Measurements from ENCODE around the gene ZNF888.
A peak's percentile ranks its signal among the peaks of the same experiment; 100 is the strongest.
"Not testable (repeated sequence)": the region's sequence is repeated elsewhere in the genome, so short reads cannot be mapped to it uniquely, and the experiment has no call there.

The ZNF888 gene

GRCh38 chr19:52922841-52923777 lies at the start of gene ZNF888:
TSS of gene ZNF888 (minus strand) at chr19:52923428. CDS start at chr19:52917873, 5,555 bp downstream.
- peak; percentile 84 to 85 for DNase-seq

DNA sequence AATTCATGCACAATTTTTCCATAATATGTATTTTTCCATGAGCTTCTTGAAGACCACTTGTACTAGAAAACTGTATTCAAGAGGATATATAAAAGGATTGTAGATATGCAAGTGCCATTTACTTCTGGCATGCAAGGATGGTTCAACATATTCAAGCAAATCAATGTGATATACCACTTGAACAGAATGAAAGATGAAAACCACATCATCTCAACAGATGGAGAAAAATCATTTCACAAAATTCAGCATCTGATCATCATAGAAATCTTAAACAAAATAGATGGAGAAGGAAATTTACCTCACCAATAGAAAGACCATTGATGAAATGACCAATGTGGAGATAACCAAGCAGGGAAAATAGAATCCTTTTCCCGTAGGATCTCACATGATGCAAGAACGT lies 44.5 kb upstream of the ZNF888 start:
- no peak for DNase-seq

- no peak for DNase-seq
Observed at GRCh38 chr19:52963247-52963618, 40.0 kb upstream of the ZNF888 start.

DNA sequence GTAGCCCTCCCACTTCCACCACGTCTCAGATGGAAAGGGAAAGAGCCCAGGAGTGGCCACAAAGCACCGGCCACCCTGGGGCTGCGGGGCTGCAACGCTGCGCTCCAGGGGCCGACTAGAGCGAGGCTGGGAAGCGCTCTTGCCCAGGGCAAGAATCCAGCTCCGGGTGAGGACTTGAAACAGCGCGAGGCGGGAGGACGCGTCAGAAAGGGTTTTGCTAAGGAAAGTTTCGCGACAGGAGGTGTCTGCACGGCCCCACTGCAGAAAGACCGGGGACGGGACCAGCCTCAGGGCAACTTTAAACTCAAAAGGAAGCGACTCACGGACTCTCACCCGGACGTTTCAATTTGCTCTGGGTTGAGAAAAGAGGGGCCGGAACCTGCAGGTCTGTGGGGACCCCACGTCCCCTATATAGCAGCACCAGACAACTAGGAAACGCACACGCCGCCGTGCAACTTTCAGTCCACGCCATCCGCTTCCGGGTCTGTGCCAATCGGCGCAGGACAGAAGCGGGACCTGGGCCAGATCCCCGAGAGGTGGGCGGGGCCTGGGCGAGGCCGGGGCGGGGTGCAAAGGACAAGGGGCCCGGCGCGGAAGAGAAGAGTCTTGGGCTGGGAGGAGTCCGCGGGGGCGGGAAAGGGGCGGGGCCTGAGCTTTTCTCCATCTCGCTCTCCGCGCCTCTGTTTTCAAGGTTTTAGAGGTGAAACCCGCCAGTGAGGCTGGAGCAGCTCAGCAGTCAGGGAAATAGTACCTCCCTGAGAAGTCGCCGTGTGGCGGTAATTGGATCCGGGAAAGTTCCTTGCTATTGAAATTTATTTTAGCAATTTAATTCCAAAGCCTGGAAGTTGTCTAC lies 39.4 kb upstream of the ZNF888 start, which contains the start of gene ZNF816:
ZNF816 (minus strand) TSS at position 488 of the 853 bp plus-strand sequence. CDS start 6,792 bp downstream, outside the sequence.
- peak; percentile 98 to 99 for DNase-seq

DNA sequence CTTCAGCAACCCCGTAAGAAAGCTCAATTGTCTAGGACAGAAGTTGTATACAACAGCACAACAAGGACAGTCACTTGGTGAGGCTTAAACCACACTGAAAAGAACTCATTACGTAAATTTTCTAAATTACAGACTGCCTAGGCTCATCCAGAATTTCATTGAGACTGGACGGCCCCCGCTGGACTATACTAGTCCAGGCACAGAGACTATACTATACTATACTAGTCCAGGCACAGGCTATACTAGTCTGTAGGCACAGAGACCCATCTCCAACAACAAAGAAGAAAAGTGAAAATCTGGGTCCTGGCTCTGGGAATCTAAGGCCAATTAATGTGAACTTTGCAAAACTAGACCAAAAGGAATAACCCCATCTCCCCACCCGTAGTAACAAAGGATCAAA lies 38.8 kb upstream of the ZNF888 start:
- DNase-seq = no peak

GRCh38 chr19:52959613-52960295 lies 36.5 kb upstream of the ZNF888 start:
- DNase-seq = no peak

GRCh38 chr19:52957591-52957990 lies 34.4 kb upstream of the ZNF888 start:
- DNase-seq = no peak

DNA sequence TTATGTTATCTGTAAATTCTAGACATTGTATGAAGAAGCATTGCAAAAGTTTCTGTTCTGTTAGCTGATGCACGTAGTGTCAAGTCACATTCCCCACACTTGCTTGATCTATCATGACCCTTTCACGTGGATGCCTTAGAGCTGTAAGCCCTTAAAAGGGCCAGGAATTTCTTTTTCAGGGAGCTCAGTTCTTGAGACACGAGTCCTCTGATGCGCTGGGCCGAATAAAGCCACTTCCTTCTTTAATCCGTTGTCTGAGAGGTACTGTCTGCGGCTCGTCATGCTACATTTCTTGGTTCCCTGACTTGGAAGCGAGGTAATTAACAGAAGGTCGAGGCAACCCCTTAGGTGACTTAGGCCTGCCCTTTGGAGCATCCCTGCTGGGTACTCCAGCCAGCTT lies 33.7 kb upstream of the ZNF888 start:
- no peak for DNase-seq

GRCh38 chr19:52949422-52949821 lies 26.2 kb upstream of the ZNF888 start:
- DNase-seq = no peak

DNA sequence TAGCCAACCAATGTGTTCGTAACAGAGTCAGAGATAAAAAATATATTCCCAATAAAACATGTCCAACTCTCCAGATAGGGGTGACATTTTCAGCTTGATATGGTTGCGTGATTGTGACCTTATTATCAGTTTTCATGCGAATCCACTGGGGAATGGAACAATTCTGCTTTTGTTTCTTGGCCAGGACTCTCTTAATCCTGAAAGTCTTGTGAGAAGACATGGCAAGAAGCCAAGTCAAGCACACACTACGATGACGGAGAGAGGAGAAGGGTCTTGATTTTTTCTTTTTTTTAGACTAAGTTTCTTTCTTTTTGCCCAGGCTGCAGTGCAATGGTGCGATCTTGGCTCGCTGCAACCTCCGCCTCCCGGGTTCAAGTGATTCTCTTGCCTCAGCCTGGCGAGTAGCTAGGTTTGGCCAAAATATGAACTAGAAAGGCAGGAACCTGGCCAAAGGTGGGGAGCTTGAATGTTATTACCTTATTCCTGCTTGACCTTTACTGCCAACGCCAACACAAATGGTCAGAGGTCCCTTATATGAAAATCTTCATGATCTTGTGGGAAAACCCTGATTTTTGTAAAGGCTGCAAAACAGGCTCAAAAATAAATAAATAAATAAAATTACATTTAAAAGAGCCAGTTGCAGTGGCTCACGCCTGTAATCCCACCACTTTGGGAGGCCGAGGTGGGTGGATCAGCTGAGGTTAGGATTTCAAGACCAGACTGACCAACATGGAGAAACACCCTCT lies 25.0 kb upstream of the ZNF888 start:
- DNase-seq = no peak

DNA sequence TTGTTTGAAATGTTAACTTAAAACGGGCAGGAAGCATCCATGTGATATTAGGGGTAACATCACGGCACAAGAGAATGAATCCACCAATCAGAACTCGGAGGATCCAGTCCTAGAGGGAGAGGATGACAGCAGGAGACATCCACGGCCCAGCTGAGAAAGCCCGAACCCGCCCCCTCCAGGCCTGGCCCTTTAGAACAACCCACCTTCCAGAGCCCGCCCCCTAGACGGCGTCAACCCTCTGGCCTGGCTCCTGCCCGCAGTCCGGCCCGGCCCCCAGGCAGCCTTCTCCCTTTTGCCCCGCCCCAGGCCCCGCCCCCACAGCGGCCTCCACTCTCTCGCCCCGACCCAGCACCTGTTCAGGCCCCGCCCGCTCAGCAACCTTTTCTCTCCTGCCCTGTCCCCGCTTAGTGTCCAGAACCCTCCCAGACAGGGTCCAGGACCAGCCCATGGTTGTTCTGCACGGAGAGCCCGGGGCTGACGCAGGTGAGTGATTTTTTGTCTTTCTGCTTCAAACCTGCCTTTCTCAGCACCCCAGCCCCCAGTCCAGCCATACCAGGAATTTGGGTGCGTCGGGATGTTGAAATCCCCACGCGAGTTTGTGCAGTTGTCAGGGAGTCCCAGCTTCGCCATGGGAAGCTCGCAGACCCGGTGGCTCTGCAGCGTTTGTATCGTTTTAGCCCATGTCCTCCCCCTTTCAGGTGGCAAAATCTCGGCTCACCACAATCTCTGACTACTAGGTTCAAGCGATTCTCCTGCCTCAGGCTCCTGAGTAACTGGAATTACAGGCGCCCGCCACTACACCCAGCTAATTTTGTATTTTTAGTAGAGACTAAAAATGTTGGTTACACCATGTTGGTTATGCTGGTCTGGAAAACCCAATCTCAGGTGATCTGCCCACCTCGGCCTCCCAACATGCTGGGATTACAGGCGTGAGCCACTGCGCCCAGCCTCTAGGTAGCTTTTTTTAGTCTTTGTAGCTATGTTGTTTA lies 23.4 kb upstream of the ZNF888 start:
- DNase-seq = no peak

DNA sequence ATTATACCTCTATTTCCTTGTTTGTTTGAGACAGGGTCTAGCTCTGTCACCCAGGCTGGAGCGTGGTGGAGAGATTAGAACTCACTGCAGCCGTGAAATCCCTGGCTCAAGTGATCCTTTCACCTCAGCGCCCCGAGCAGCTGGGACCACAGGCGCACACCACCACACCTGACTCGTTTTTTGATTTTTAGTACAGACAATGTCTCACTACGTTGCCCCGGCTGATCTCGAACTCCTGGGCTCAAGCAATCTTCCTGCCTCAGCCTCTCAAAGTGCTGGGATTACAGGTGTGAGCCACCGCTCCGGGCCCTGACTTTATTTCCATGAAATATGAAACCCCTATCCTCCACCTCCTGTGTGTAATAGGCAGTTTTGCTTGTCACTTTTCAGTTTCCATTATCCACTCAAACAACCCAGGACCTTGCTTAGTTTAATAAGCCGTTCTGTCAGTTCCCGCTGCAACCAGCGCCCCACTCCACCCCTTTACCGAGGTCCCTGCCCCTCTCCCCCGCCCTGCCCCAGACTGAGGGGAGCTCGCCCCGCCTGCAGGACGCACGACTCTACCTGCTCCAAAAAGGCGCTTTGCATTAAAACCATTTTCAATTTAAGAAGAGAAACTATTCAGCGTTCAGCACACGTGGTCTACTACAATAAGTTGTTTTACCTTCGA lies 22.6 kb upstream of the ZNF888 start:
- no peak for DNase-seq

DNA sequence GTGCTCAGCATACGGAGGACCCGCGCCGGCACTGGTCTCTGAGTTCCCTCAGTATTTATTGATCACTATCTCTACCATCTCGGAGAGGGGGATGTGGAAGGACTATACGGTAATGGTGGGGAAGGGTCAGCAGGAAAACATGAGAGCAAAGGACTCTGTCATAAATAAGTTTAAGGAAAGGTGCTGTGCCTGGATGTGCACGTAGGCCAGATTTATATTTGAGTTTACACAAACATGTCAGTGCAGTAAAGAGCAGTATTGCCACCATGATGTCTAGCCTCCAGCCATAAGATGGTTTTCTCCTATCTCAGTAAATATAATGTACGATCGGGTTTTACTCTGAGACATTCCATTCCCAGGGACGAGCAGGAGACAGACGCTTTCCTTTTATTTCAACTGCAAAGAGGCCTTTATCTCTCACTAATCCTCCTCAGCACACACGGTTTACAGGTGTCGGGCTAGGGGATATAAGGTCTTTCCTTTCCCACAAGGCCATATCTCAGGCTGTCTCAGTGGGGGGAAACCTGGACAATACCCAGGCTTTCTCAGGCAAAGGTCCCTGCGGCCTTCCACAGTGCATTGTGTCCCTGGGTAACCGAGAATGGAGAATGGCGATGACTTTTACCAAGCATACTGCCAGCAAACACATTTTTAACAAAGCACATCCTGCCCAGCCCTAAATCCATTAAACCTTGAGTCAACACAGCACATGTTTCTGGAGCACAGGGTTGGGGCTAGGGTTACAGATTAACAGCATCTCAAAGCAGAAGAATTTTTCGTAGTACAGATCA lies 21.7 kb upstream of the ZNF888 start:
- DNase-seq = not testable (repeated sequence)

DNA sequence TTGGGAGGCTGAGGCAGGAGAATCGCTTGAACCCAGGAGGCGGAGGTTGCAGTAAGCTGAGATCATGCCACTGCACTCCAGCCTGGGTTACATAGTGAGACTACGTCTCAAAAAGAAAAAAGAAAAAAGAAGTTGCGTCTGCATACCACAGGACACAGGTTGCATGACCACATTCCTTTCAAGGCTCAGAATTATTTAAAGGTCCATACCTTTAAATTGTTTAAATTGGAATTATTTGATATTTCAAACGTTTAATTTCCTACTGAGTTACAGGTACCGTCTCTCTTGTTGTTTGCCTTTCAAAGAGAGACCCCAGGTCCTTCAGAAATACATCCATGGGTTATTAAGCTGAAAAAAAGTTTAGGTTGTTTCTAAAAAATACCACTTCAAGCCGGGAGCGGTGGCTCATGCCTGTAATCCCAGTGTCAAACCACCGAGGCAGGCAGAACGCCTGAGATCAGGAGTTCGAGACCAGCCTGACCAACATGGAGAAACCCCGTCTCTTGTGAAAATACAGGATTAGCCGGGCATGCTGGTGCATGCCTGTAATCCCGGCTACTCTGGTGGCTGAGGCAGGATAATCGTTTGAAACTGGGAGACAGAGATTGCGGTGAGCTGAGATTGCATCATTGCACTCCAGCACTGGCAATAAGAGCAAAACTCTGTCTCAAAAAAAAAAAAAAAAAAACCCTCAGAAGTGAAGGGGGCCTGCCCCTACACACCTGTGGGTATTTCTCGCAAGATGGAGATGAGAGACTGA lies 20.8 kb upstream of the ZNF888 start:
- no peak for DNase-seq

- no peak for DNase-seq
Observed at GRCh38 chr19:52943134-52943883, 20.1 kb upstream of the ZNF888 start.

GRCh38 chr19:52942386-52943133 lies 19.3 kb upstream of the ZNF888 start:
- DNase-seq = peak; percentile 87 to 93

DNA sequence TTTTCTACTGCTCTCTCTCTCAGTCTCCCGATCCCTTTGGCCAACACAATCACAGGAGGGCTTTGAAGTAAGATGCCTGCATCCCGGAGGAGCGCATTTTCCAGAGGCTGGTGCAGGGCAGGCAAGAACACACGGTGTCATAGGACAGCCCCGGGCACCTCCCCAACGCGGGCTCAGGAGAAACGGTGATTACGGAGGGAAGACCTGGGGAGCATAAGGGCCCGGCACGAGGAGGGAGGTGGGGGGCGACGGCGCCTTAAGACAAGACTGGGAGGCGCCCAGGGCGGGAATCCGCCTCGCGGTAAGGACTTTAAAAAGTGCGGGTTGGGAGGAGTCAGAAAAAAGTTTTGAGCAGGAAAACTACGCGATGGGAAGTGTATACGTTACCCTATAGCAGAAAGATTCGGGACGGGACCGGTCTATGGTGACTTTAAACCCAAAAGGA lies 18.7 kb upstream of the ZNF888 start:
- DNase-seq = peak; percentile 13 to 14
